Sigmoid colon (tissue), 7 donors: ENCODE measurements around the gene KIF26A. TPM values are rescaled to one million over a fixed set of nuclear protein-coding genes. Genes with fewer than 3 reads are reported as not detected.

ENCODE experiments used
- DNase-seq: peaks from one replicate; pipeline ENCODE4 v3.0.0-alpha.2; 2019
- H3K27ac ChIP-seq, 4 donors: fragments of 200-600 bp; sonication (generic); one replicate each; pipeline ENCODE4 v1.5.1; 2016 to 2019; ENCODE audit warnings: mild to moderate bottlenecking in 1 of 4
- H3K27me3 ChIP-seq, 3 donors: fragments of 200-600 bp; sonication (generic); one replicate each; pipeline ENCODE4 v1.5.1; 2019; ENCODE audit warnings: mild to moderate bottlenecking in 1 of 3
- H3K36me3 ChIP-seq, 4 donors: fragments of 200-600 bp; sonication (generic); one replicate each; pipeline ENCODE4 v1.5.1; 2016 to 2019
- H3K4me1 ChIP-seq, 4 donors: fragments of 200-600 bp; sonication (generic); one replicate each; pipeline ENCODE4 v1.5.1; 2017 to 2019
- H3K4me3 ChIP-seq, 4 donors: fragments of 200-600 bp; sonication (generic); one replicate each; pipeline ENCODE4 v1.5.1; 2017 to 2019; ENCODE audit warnings: mild to moderate bottlenecking in 2 of 4, moderate library complexity in 1 of 4
- H3K9me3 ChIP-seq, 4 donors: fragments of 200-600 bp in 3 of 4; sonication (generic) in 3 of 4; one replicate each; pipeline versions ENCODE4 v1.5.1 to v1.6.1; 2013 to 2019
- CTCF ChIP-seq, 4 experiments: fragments of 450-650 bp in 3 of 4; fragments of 200-600 bp in 1 of 4; IDR thresholded peaks; one replicate each; pipeline ENCODE4 v1.5.1; 2016 to 2019; ENCODE audit warnings: antibody characterized with exemption in 4 of 4, mild to moderate bottlenecking in 3 of 4, moderate library complexity in 2 of 4
- EP300 ChIP-seq, 4 donors: sonication (generic); formaldehyde crosslinking; IDR thresholded peaks; one replicate each; pipeline ENCODE4 v1.6.1; 2017; ENCODE audit warnings: antibody characterized with exemption in 4 of 4
- POLR2A ChIP-seq, 2 donors: fragments of 450-650 bp; IDR thresholded peaks; one replicate each; pipeline ENCODE4 v1.6.1; 2016; ENCODE audit warnings: antibody characterized with exemption in 2 of 2, mild to moderate bottlenecking in 2 of 2, moderate library complexity in 2 of 2
- POLR2AphosphoS5 ChIP-seq, 4 donors: sonication (generic); formaldehyde crosslinking; IDR thresholded peaks; one replicate each; pipeline ENCODE4 v1.6.1; 2017; ENCODE audit warnings: antibody characterized with exemption in 4 of 4
- WGBS, 2 donors: extraction: QIAGEN DNeasy Blood & Tissue Kit; methylation state at CpG; one replicate each; pipeline ENCODE4 v1.1.7; 2013; 5-methylcytosine and 5-hydroxymethylcytosine counted together
- intact Hi-C: fragments of 100-400 bp; cut with DNase I; formaldehyde crosslinking; loops from one replicate; pipeline ENCODE4 v1.15.1; 2023
- polyA plus RNA-seq, 3 donors: library from polyadenylated mRNA; stranded (reverse); fragments of 200-250 nt; gene quantifications; one replicate each; pipeline ENCODE4 v1.2.3, GENCODE V29; 2013
- total RNA-seq, 4 donors: library from RNA; depleted of rRNA; stranded (reverse); fragments of >200 nt; gene quantifications; one replicate each; pipeline ENCODE4 v1.1.0, GENCODE V29; 2016
- donor health status: healthy with polysubstance abuse.
- donor health status: Bipolar disorder and iron deficiency.
- donor health status: healthy.

Gene KIF26A
- total and polyA plus RNA-seq, 7 donors, result 0.60 to 4.2 (median 2.1) TPM

GRCh38 chr14:104163541-104163940 lies 25.2 kb downstream of the KIF26A start:
- H3K27ac ChIP-seq, result no peak overlapping the region
- no peaks in the 10 kb centered on the region for H3K9me3 ChIP-seq
- H3K4me3 ChIP-seq, result no peak overlapping the region
- no peak for DNase-seq
- 83 to 85% methylated on average over 21 of the region's 21 CpGs for WGBS, 2 donors
- no peaks in the 10 kb centered on the region for H3K36me3 ChIP-seq
- no peaks in the 10 kb centered on the region for H3K27me3 ChIP-seq
- TF ChIP-seq CTCF (IDR thresholded peaks at IDR 0.05) (no peak), POLR2A (IDR thresholded peaks at IDR 0.05) (no peak), EP300 (IDR thresholded peaks at IDR 0.05) (no peak), POLR2AphosphoS5 (IDR thresholded peaks at IDR 0.05) (no peak)
- intact Hi-C loops, result no loop called here
- H3K4me1 ChIP-seq, result no peaks in the 10 kb centered on the region

- WGBS, 2 donors, result 83% methylated on average over 23 of the region's 23 CpGs
These were observed 25.7 kb downstream of the KIF26A start for GRCh38 chr14:104164041-104164440.

GRCh38 chr14:104164512-104164911 lies 26.1 kb downstream of the KIF26A start:
- no peaks in the 10 kb centered on the region for H3K36me3 ChIP-seq

More at GRCh38 chr14:104164041-104164440, 25.7 kb downstream of the KIF26A start:
- Histone ChIP-seq H3K4me3 (no peak overlapping the region), H3K27ac (no peak overlapping the region), H3K4me1 (no peaks in the 10 kb centered on the region), H3K27me3 (no peaks in the 10 kb centered on the region), H3K36me3 (no peaks in the 10 kb centered on the region), H3K9me3 (no peaks in the 10 kb centered on the region)
- no peak for DNase-seq
- intact Hi-C loops, result no loop called here
- TF ChIP-seq POLR2A (IDR thresholded peaks at IDR 0.05) (no peak), CTCF (IDR thresholded peaks at IDR 0.05) (no peak), POLR2AphosphoS5 (IDR thresholded peaks at IDR 0.05) (no peak), EP300 (IDR thresholded peaks at IDR 0.05) (no peak)

GRCh38 chr14:104166698-104167097 lies 28.3 kb downstream of the KIF26A start:
- Histone ChIP-seq H3K4me3 (no peak overlapping the region), H3K27ac (no peak overlapping the region), H3K27me3 (no peaks in the 10 kb centered on the region), H3K9me3 (no peaks in the 10 kb centered on the region), H3K4me1 (no peaks in the 10 kb centered on the region), H3K36me3 (no peaks in the 10 kb centered on the region)
- WGBS, 2 donors, result 75 to 93% methylated on average over 18 of the region's 18 CpGs
- DNase-seq, result no peak
- TF ChIP-seq CTCF (IDR thresholded peaks at IDR 0.05) (no peak), POLR2AphosphoS5 (IDR thresholded peaks at IDR 0.05) (no peak), POLR2A (IDR thresholded peaks at IDR 0.05) (no peak)
- intact Hi-C loops, result no loop called here

More at GRCh38 chr14:104164512-104164911, 26.1 kb downstream of the KIF26A start:
- Histone ChIP-seq H3K27ac (no peak overlapping the region), H3K9me3 (no peaks in the 10 kb centered on the region), H3K27me3 (no peaks in the 10 kb centered on the region), H3K4me3 (no peak overlapping the region), H3K4me1 (no peaks in the 10 kb centered on the region)
- no peak for DNase-seq
- intact Hi-C loops, result no loop called here
- TF ChIP-seq EP300 (IDR thresholded peaks at IDR 0.05) (no peak), CTCF (IDR thresholded peaks at IDR 0.05) (no peak), POLR2AphosphoS5 (IDR thresholded peaks at IDR 0.05) (no peak), POLR2A (IDR thresholded peaks at IDR 0.05) (no peak)
- WGBS, 2 donors, result 80 to 81% methylated on average over 9 of the region's 9 CpGs

GRCh38 chr14:104168603-104169002 lies 30.2 kb downstream of the KIF26A start:
- no peaks in the 10 kb centered on the region for H3K27me3 ChIP-seq
- 95% methylated on average over 15 of the region's 15 CpGs for WGBS, 2 donors
- no peaks in the 10 kb centered on the region for H3K36me3 ChIP-seq
- intact Hi-C loops, result no loop called here
- H3K27ac ChIP-seq, result no peak overlapping the region
- no peak overlapping the region for H3K4me3 ChIP-seq
- no peaks in the 10 kb centered on the region for H3K9me3 ChIP-seq
- no peak for TF ChIP-seq EP300 (IDR thresholded peaks at IDR 0.05)
- no peak for TF ChIP-seq CTCF (IDR thresholded peaks at IDR 0.05)
- no peak for TF ChIP-seq POLR2AphosphoS5 (IDR thresholded peaks at IDR 0.05)
- no peak for TF ChIP-seq POLR2A (IDR thresholded peaks at IDR 0.05)
- no peak for DNase-seq
- no peaks in the 10 kb centered on the region for H3K4me1 ChIP-seq
